Measurements from ENCODE around the gene CAMLG.
A peak's percentile ranks its signal among the peaks of the same experiment; 100 is the strongest.
"Not testable (repeated sequence)": the region's sequence is repeated elsewhere in the genome, so short reads cannot be mapped to it uniquely, and the experiment has no call there.

Gene CAMLG

GRCh38 chr5:134738133-134738962 is at the start of gene CAMLG:
Gene CAMLG, plus strand, starts transcription at chr5:134738548. Its CDS starts 73 bp downstream, at chr5:134738621.
- Histone ChIP-seq H3K4me1 (ENCODE audit: control insufficient read depth, low read depth, low read length) (no peaks in the 10 kb centered on the region), H3K9me3 (ENCODE audit: control insufficient read depth, low read depth, low read length) (no peaks in the 10 kb centered on the region), H3K27me3 (ENCODE audit: control insufficient read depth, insufficient read depth, low read length) (no peaks in the 10 kb centered on the region), H3K27ac (ENCODE audit: low read length) (peak within 1 kb of the TSS; percentile 97), H3K36me3 (ENCODE audit: control insufficient read depth, low read depth, low read length) (peaks cover 8% of the 10 kb centered on the region), H3K9ac (ENCODE audit: low read length) (peak within 1 kb of the TSS; percentile 94), H3K4me3 (ENCODE audit: low read length) (peak within 1 kb of the TSS; percentile 99)

GRCh38 chr5:134690144-134690543 is 48.2 kb upstream of the CAMLG start:
- H3K4me3 ChIP-seq (ENCODE audit: low read length); H3K9ac ChIP-seq (ENCODE audit: low read length); H3K9me3 ChIP-seq (ENCODE audit: control insufficient read depth, low read depth, low read length); H3K27me3 ChIP-seq (ENCODE audit: control insufficient read depth, insufficient read depth, low read length); H3K27ac ChIP-seq (ENCODE audit: low read length); H3K4me1 ChIP-seq (ENCODE audit: control insufficient read depth, low read depth, low read length): not testable (repeated sequence)
- H3K36me3 ChIP-seq (ENCODE audit: control insufficient read depth, low read depth, low read length), result peaks cover 40% of the 10 kb centered on the region

- Histone ChIP-seq H3K4me3 (ENCODE audit: low read length) (no peak overlapping the region), H3K4me1 (ENCODE audit: control insufficient read depth, low read depth, low read length) (no peaks in the 10 kb centered on the region), H3K9me3 (ENCODE audit: control insufficient read depth, low read depth, low read length) (no peaks in the 10 kb centered on the region), H3K27ac (ENCODE audit: low read length) (no peak overlapping the region), H3K36me3 (ENCODE audit: control insufficient read depth, low read depth, low read length) (peaks cover 34% of the 10 kb centered on the region), H3K27me3 (ENCODE audit: control insufficient read depth, insufficient read depth, low read length) (no peaks in the 10 kb centered on the region), H3K9ac (ENCODE audit: low read length) (no peak overlapping the region)
Measured at GRCh38 chr5:134692722-134693121, 45.6 kb upstream of the CAMLG start.

- Histone ChIP-seq H3K9me3 (ENCODE audit: control insufficient read depth, low read depth, low read length) (no peaks in the 10 kb centered on the region), H3K9ac (ENCODE audit: low read length) (no peak overlapping the region), H3K4me3 (ENCODE audit: low read length) (no peak overlapping the region), H3K27me3 (ENCODE audit: control insufficient read depth, insufficient read depth, low read length) (no peaks in the 10 kb centered on the region), H3K36me3 (ENCODE audit: control insufficient read depth, low read depth, low read length) (peaks cover 32% of the 10 kb centered on the region), H3K4me1 (ENCODE audit: control insufficient read depth, low read depth, low read length) (no peaks in the 10 kb centered on the region), H3K27ac (ENCODE audit: low read length) (no peak overlapping the region)
Measured at GRCh38 chr5:134708301-134708700, 30.0 kb upstream of the CAMLG start.

- Histone ChIP-seq H3K4me1 (ENCODE audit: control insufficient read depth, low read depth, low read length) (no peaks in the 10 kb centered on the region), H3K9me3 (ENCODE audit: control insufficient read depth, low read depth, low read length) (no peaks in the 10 kb centered on the region), H3K27ac (ENCODE audit: low read length) (no peak overlapping the region), H3K4me3 (ENCODE audit: low read length) (no peak overlapping the region), H3K9ac (ENCODE audit: low read length) (no peak overlapping the region), H3K36me3 (ENCODE audit: control insufficient read depth, low read depth, low read length) (peaks cover 25% of the 10 kb centered on the region), H3K27me3 (ENCODE audit: control insufficient read depth, insufficient read depth, low read length) (no peaks in the 10 kb centered on the region)
Measured at GRCh38 chr5:134714120-134714519, 24.2 kb upstream of the CAMLG start.

GRCh38 chr5:134714541-134714940 is 23.8 kb upstream of the CAMLG start:
- H3K9ac ChIP-seq (ENCODE audit: low read length), result no peak overlapping the region
- no peaks in the 10 kb centered on the region for H3K4me1 ChIP-seq (ENCODE audit: control insufficient read depth, low read depth, low read length)
- H3K27ac ChIP-seq (ENCODE audit: low read length), result no peak overlapping the region
- no peaks in the 10 kb centered on the region for H3K9me3 ChIP-seq (ENCODE audit: control insufficient read depth, low read depth, low read length)
- H3K36me3 ChIP-seq (ENCODE audit: control insufficient read depth, low read depth, low read length), result peaks cover 24% of the 10 kb centered on the region
- H3K4me3 ChIP-seq (ENCODE audit: low read length), result no peak overlapping the region
- no peaks in the 10 kb centered on the region for H3K27me3 ChIP-seq (ENCODE audit: control insufficient read depth, insufficient read depth, low read length)

GRCh38 chr5:134715466-134715865 is 22.9 kb upstream of the CAMLG start:
- not testable (repeated sequence) for H3K27ac ChIP-seq (ENCODE audit: low read length); H3K9me3 ChIP-seq (ENCODE audit: control insufficient read depth, low read depth, low read length); H3K9ac ChIP-seq (ENCODE audit: low read length); H3K4me1 ChIP-seq (ENCODE audit: control insufficient read depth, low read depth, low read length); H3K4me3 ChIP-seq (ENCODE audit: low read length); H3K27me3 ChIP-seq (ENCODE audit: control insufficient read depth, insufficient read depth, low read length)
- H3K36me3 ChIP-seq (ENCODE audit: control insufficient read depth, low read depth, low read length), result peaks cover 24% of the 10 kb centered on the region

GRCh38 chr5:134724872-134725271 is 13.5 kb upstream of the CAMLG start:
- Histone ChIP-seq H3K4me1 (ENCODE audit: control insufficient read depth, low read depth, low read length) (no peaks in the 10 kb centered on the region), H3K36me3 (ENCODE audit: control insufficient read depth, low read depth, low read length) (peaks cover 18% of the 10 kb centered on the region), H3K27me3 (ENCODE audit: control insufficient read depth, insufficient read depth, low read length) (no peaks in the 10 kb centered on the region)

GRCh38 chr5:134732819-134733218 is 5.5 kb upstream of the CAMLG start:
- Histone ChIP-seq H3K27ac (ENCODE audit: low read length) (no peak overlapping the region), H3K9ac (ENCODE audit: low read length) (no peak overlapping the region), H3K9me3 (ENCODE audit: control insufficient read depth, low read depth, low read length) (no peaks in the 10 kb centered on the region), H3K36me3 (ENCODE audit: control insufficient read depth, low read depth, low read length) (no peaks in the 10 kb centered on the region), H3K4me1 (ENCODE audit: control insufficient read depth, low read depth, low read length) (no peaks in the 10 kb centered on the region), H3K27me3 (ENCODE audit: control insufficient read depth, insufficient read depth, low read length) (no peaks in the 10 kb centered on the region), H3K4me3 (ENCODE audit: low read length) (no peak overlapping the region)

More at GRCh38 chr5:134724872-134725271, 13.5 kb upstream of the CAMLG start:
- Histone ChIP-seq H3K4me3 (ENCODE audit: low read length) (no peak overlapping the region), H3K9me3 (ENCODE audit: control insufficient read depth, low read depth, low read length) (no peaks in the 10 kb centered on the region), H3K9ac (ENCODE audit: low read length) (no peak overlapping the region), H3K27ac (ENCODE audit: low read length) (no peak overlapping the region)

GRCh38 chr5:134735243-134735642 is 3.1 kb upstream of the CAMLG start:
- no peak overlapping the region for H3K9ac ChIP-seq (ENCODE audit: low read length)
- H3K4me3 ChIP-seq (ENCODE audit: low read length), result no peak overlapping the region
- H3K36me3 ChIP-seq (ENCODE audit: control insufficient read depth, low read depth, low read length), result no peaks in the 10 kb centered on the region
- H3K27me3 ChIP-seq (ENCODE audit: control insufficient read depth, insufficient read depth, low read length), result no peaks in the 10 kb centered on the region
- H3K9me3 ChIP-seq (ENCODE audit: control insufficient read depth, low read depth, low read length), result no peaks in the 10 kb centered on the region
- H3K27ac ChIP-seq (ENCODE audit: low read length), result no peak overlapping the region
- no peaks in the 10 kb centered on the region for H3K4me1 ChIP-seq (ENCODE audit: control insufficient read depth, low read depth, low read length)

GRCh38 chr5:134736173-134736812 is 2.1 kb upstream of the CAMLG start:
- Histone ChIP-seq H3K9ac (ENCODE audit: low read length) (no peak overlapping the region), H3K9me3 (ENCODE audit: control insufficient read depth, low read depth, low read length) (no peaks in the 10 kb centered on the region), H3K27ac (ENCODE audit: low read length) (no peak overlapping the region), H3K36me3 (ENCODE audit: control insufficient read depth, low read depth, low read length) (no peaks in the 10 kb centered on the region), H3K27me3 (ENCODE audit: control insufficient read depth, insufficient read depth, low read length) (no peaks in the 10 kb centered on the region), H3K4me1 (ENCODE audit: control insufficient read depth, low read depth, low read length) (no peaks in the 10 kb centered on the region), H3K4me3 (ENCODE audit: low read length) (no peak overlapping the region)
